ENCODE results near the gene FCHO1. TPM values are rescaled to one million over a fixed set of nuclear protein-coding genes. Genes with fewer than 3 reads are reported as not detected.

Gene FCHO1
- total RNA-seq, 2 experiments from 2014 or later = 40.7 to 43.1 TPM

DNA sequence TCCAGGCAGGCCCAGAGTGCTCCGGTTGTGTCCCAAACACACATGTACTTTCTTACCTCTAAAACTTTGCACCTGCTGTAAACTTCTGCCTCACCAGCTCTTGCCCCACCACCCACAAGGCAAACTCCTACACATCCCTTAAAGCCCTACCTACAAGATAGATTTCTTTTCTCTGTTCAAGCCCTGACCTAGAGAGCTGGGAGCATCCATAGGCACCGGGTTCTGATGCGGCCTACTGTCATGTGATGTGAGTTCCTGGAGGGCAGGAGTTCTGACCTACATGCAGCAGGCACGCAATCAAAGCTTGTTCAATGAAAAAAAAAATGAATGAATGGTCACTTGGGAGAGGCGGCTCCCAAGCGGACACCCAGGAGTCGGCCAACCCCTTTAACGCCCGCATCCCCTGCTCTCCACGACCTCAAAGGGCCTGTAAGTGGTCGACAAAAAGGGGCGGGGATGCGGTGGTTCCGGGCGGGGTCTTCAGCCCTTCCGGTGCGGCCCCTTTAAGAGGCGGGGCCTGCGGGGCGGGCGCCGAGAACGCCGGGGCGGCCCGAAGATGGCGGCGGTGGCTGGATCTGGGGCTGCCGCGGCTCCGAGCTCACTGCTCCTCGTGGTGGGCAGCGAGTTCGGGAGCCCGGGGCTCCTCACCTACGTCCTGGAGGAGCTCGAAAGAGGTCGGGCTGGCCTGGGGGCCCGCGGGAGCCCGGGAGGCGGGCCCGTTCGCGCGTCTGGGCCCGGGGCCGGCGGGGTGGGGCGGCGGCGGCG is 32.1 kb upstream of the FCHO1 start, which contains the start of gene MAP1S:
MAP1S (plus strand) TSS at position 534 of the 765 bp plus-strand sequence; CDS start at position 557, 23 bp downstream.
- peaks cover 35% of the 10 kb centered on the region for H3K36me3 Mint-ChIP-seq (ENCODE audit: low read depth)
- H3K27ac ChIP-seq (ENCODE audit: low read depth in 1 of 2, low read length in 2 of 2) = no peak within 1 kb of the TSS
- peaks cover 36% of the 10 kb centered on the region for H3K4me1 Mint-ChIP-seq (ENCODE audit: low read depth)
- peak within 1 kb of the TSS; percentile 92 for H3K4me3 ChIP-seq (ENCODE audit: low read length)
- peak within 1 kb of the TSS; percentile 90 for H3K27ac Mint-ChIP-seq
- H3K9me3 ChIP-seq (ENCODE audit: control insufficient read depth in 1 of 2, insufficient read depth in 1 of 2, low read length in 2 of 2) = no peaks in the 10 kb centered on the region
- no peaks in the 10 kb centered on the region for H3K9me3 Mint-ChIP-seq
- DNase-seq (peak; percentile 26 to 74 (median 52)), ATAC-seq (ENCODE audit: poor library complexity) (peak; percentile 88)
- H3K36me3 ChIP-seq (ENCODE audit: insufficient read depth, low read length) = peaks cover 8% of the 10 kb centered on the region
- TF ChIP-seq, protein P1, sequence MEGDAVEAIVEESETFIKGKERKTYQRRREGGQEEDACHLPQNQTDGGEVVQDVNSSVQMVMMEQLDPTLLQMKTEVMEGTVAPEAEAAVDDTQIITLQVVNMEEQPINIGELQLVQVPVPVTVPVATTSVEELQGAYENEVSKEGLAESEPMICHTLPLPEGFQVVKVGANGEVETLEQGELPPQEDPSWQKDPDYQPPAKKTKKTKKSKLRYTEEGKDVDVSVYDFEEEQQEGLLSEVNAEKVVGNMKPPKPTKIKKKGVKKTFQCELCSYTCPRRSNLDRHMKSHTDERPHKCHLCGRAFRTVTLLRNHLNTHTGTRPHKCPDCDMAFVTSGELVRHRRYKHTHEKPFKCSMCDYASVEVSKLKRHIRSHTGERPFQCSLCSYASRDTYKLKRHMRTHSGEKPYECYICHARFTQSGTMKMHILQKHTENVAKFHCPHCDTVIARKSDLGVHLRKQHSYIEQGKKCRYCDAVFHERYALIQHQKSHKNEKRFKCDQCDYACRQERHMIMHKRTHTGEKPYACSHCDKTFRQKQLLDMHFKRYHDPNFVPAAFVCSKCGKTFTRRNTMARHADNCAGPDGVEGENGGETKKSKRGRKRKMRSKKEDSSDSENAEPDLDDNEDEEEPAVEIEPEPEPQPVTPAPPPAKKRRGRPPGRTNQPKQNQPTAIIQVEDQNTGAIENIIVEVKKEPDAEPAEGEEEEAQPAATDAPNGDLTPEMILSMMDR (IDR thresholded peaks at IDR 0.05) = no peak
- H3K4me1 ChIP-seq (ENCODE audit: insufficient read depth, low read length) = peaks cover 39% of the 10 kb centered on the region
- peak within 1 kb of the TSS; percentile 95 for H3K4me3 Mint-ChIP-seq
- intact Hi-C loops (cut with DNase I, micrococcal nuclease) = loop anchor here (1.0 to 5.0 kb wide), 2 partner anchors 28 to 162 kb away; partner anchors contain the start of gene COLGALT1 (in 1 of the 2)
- H3K27me3 ChIP-seq (ENCODE audit: control insufficient read depth in 1 of 2, insufficient read depth in 2 of 2, low read length in 2 of 2) = no peaks in the 10 kb centered on the region
- H3K27me3 Mint-ChIP-seq = no peaks in the 10 kb centered on the region
- POLR2A ChIA-PET = interaction anchor here (1.1 to 3.2 kb wide), 11 partner anchors 22 to 300 kb away, joined by 3 to 19 read pairs (median 6); partner anchors contain the start of genes CCDC124, FCHO1, JAK3 and MVB12A
- CTCF ChIA-PET = interaction anchor here (1.5 to 2.1 kb wide), 2 partner anchors 136 to 213 kb away, joined by 5 to 9 read pairs; partner anchors contain the start of gene CCDC124

DNA sequence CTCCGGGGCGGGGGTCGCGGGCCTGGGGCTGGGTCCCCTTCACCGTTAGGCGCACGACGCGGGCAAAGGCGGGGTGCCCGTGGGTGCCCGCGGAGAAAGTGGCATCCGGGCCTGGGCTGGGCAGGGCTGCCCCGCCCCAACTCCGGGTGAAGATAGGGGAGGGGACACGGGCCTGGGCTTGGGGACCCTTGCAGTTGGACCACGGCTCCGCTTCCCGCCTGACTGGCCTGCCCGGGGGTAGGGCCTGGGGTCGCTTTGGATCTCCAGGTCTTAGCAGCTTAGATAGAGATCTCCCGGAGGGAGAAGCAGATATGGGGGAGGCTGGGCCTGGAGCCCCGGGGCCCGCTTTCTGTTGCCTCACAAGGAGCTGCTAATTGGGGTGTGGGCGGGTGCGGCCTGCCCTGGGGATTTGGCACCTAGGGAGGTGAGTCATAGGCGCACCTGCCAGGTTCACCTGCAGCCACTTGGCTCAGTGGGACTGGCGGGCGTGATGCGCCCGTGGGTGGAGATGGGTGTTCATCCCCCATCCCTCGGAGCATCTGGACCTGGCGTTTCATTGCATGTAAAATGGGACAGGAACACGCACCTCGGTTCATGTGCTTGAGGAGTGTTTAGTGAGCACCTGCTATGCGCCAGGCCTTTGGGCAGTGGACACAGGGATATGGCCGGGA is 31.4 kb upstream of the FCHO1 start:
- H3K27me3 ChIP-seq (ENCODE audit: control insufficient read depth in 1 of 2, insufficient read depth in 2 of 2, low read length in 2 of 2) = no peaks in the 10 kb centered on the region
- peaks cover 42% of the 10 kb centered on the region for H3K36me3 Mint-ChIP-seq (ENCODE audit: low read depth)
- peaks cover 36% of the 10 kb centered on the region for H3K4me1 Mint-ChIP-seq (ENCODE audit: low read depth)
- no peak overlapping the region for H3K27ac ChIP-seq (ENCODE audit: low read depth in 1 of 2, low read length in 2 of 2)
- H3K9me3 Mint-ChIP-seq = no peaks in the 10 kb centered on the region
- CTCF ChIA-PET = interaction anchor here (0.8 to 2.1 kb wide), 3 partner anchors 136 to 213 kb away, joined by 3 to 9 read pairs (median 5); partner anchors contain the start of genes CCDC124 and RPL18A
- no peaks in the 10 kb centered on the region for H3K9me3 ChIP-seq (ENCODE audit: control insufficient read depth in 1 of 2, insufficient read depth in 1 of 2, low read length in 2 of 2)
- POLR2A ChIA-PET = interaction anchor here (1.1 to 3.2 kb wide), 11 partner anchors 22 to 300 kb away, joined by 3 to 19 read pairs (median 6); partner anchors contain the start of genes CCDC124, FCHO1, JAK3 and MVB12A
- intact Hi-C loops (cut with DNase I, micrococcal nuclease) = loop anchor here (1.0 to 5.0 kb wide), 2 partner anchors 27 to 163 kb away; partner anchors contain the start of gene COLGALT1 (in 1 of the 2)
- H3K4me3 ChIP-seq (ENCODE audit: low read length) = peak overlapping the region; percentile 92
- DNase-seq (peak in 9 of 14 experiments; percentile 5 to 53 (median 30)), ATAC-seq (ENCODE audit: poor library complexity) (peak; percentile 58)
- TF ChIP-seq, protein P1 (IDR thresholded peaks at IDR 0.05) = no peak
- H3K36me3 ChIP-seq (ENCODE audit: insufficient read depth, low read length) = peaks cover 16% of the 10 kb centered on the region
- H3K27ac Mint-ChIP-seq = peak overlapping the region; percentile 90
- peak overlapping the region; percentile 87 for H3K4me3 Mint-ChIP-seq
- H3K4me1 ChIP-seq (ENCODE audit: insufficient read depth, low read length) = peaks cover 39% of the 10 kb centered on the region
- no peaks in the 10 kb centered on the region for H3K27me3 Mint-ChIP-seq

DNA sequence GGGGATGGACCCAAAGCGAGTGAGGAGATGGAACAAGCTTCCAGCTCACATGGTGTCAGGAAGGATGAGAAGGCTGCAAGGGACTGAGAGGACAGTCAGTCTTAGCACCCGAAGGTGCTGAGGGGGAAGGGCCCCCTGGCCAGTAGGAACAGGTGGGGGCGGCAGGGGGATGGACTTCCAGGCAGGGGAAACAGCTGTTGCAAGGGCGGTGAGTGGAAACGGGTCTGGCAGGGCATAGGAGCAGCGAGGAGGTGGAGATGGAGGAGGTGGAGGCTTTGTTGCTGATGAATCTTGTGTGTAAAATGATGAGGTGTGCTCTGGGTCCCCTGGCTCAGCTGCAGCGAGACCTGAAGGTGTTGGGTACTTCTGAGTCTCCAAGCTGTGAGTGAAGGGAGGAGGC is 30.8 kb upstream of the FCHO1 start:
- Histone ChIP-seq H3K4me1 (ENCODE audit: insufficient read depth, low read length) (peaks cover 39% of the 10 kb centered on the region), H3K36me3 (ENCODE audit: insufficient read depth, low read length) (peaks cover 22% of the 10 kb centered on the region), H3K9me3 (ENCODE audit: control insufficient read depth in 1 of 2, insufficient read depth in 1 of 2, low read length in 2 of 2) (no peaks in the 10 kb centered on the region), H3K4me3 (ENCODE audit: low read length) (peak overlapping the region; percentile 92), H3K27me3 (ENCODE audit: control insufficient read depth in 1 of 2, insufficient read depth in 2 of 2, low read length in 2 of 2) (no peaks in the 10 kb centered on the region), H3K27ac (ENCODE audit: low read depth in 1 of 2, low read length in 2 of 2) (no peak overlapping the region)
- peak overlapping the region; percentile 90 for H3K27ac Mint-ChIP-seq
- intact Hi-C loops (cut with DNase I, micrococcal nuclease) = no loop called here
- peaks cover 36% of the 10 kb centered on the region for H3K4me1 Mint-ChIP-seq (ENCODE audit: low read depth)
- peaks cover 47% of the 10 kb centered on the region for H3K36me3 Mint-ChIP-seq (ENCODE audit: low read depth)
- peak overlapping the region; percentile 87 for H3K4me3 Mint-ChIP-seq
- CTCF ChIA-PET = interaction anchor here (0.8 kb wide), 1 partner anchor 139 kb away, joined by 3 read pairs; the partner anchor contains the start of gene RPL18A
- peak in 1 of 14 experiments; percentile 23 for DNase-seq
- no peaks in the 10 kb centered on the region for H3K27me3 Mint-ChIP-seq
- H3K9me3 Mint-ChIP-seq = no peaks in the 10 kb centered on the region
- TF ChIP-seq, protein P1 (IDR thresholded peaks at IDR 0.05) = no peak
- POLR2A ChIA-PET = interaction anchor here (1.1 to 3.2 kb wide), 6 partner anchors 27 to 301 kb away, joined by 3 to 19 read pairs (median 5); partner anchors contain the start of genes CCDC124, FCHO1 and MVB12A
- no peak for ATAC-seq (ENCODE audit: poor library complexity)

Measured in CD4-positive, alpha-beta T cell (primary cell).